ENCODE results near the gene CLIC1. TPM values are rescaled to one million over a fixed set of nuclear protein-coding genes. Genes with fewer than 3 reads are reported as not detected.
"Not testable (repeated sequence)": the region's sequence is repeated elsewhere in the genome, so short reads cannot be mapped to it uniquely, and the experiment has no call there.

The CLIC1 gene
- polyA plus RNA-seq, 12 donors: 100 to 194 (median 129) TPM; not detected in 1

DNA sequence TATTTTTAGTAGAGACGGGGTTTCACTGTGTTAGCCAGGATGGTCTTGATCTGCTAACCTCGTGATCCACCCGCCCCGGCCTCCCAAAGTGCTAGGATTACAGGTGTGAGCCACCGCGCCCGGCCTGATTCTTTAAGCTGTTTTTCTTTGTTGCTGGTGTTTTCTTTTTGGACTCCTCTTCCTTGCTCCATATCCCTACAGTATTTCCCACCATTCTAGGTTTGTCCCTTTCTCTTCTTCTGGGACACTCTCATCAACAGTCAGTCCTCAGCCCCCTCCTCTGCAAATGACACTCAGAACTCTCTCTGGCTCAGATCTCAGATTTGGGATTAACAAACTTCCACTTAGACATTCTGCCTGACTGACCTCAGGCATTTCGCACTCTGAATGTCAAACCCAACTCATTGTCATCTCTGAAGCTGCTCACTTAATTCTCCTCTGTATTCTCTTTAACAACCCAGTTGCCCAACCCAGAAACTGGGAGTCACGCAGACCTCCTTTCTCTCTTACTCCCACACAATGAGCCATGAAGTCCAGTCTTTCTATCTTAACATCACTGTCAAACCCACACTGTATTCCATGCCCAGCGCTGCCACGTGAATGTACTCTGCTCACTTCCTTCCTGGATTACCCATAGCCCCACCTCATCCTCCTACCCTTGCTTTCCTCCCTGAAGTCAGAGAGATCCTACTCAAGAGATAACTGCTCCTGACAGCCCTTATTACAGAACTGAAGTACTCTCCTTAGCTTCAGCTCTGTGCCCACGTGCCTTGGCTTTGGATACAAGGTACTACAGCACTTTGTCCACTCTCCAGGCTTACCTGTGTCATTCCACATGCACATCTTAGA is 10.6 kb downstream of the CLIC1 start:
- DNase-seq: no peak

DNA sequence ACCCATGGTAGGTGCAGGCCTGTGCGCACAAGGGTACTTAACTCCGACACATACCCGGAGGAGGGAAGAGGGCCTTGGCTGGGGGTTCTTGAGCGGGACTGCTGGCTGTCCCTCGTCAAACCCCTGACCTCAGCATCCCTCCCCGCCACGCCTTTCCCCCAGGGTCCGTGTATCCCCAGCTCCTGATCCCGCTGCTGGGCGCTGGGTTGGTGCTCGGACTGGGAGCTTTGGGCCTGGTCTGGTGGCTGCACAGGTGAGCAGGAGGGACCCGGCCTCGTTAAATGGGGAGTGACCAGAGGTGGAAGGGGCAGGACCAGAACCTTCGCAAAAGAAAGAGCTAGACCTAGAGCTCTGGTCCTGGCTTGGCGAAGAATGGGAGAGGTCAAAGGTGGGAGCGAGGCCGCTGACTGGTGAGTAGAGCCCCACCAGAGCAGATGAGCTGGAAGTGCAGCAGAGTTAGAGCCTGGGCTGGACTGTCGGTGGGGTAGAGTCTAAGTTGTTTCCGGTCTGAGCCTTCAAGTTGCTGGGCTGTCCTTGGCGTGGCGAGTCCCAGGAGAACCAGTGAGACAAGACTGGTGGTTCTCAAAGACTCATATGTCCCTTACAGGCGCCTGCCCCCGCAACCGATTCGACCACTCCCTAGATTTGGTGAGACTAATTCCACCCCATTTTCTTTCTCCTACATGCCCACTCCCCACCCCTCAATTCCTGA is 12.2 kb downstream of the CLIC1 start:
- no peak for DNase-seq

DNA sequence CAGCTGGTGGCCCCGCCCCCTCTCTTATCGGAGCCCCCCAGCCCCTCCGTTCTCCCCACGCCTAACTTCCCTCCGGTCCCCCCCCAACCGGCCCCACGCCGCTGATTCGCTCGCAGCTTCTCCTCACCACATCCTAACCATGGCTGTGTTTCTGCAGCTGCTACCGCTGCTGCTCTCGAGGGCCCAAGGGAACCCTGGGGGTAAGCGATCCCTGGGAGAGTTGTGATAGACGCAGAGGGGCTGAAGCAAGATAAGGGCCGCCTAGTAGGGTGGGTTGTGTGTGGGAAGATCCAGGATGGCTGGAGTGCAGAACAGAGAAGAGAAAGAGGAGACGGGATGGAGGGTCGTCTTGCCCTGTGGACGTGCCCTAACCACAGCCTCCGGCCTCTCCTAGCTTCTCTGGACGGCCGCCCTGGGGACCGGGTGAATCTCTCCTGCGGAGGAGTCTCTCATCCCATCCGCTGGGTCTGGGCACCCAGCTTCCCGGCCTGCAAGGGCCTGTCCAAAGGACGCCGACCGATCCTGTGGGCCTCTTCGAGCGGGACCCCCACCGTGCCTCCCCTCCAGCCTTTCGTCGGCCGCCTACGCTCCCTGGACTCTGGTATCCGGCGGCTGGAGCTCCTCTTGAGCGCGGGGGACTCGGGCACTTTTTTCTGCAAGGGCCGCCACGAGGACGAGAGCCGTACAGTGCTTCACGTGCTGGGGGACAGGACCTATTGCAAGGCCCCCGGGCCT is 12.9 kb downstream of the CLIC1 start, which contains the start of gene MPIG6B:
TSS of gene MPIG6B (plus strand) at position 129 of the 735 bp plus-strand sequence. CDS start at position 140, 11 bp downstream.
- no peak for DNase-seq

DNA sequence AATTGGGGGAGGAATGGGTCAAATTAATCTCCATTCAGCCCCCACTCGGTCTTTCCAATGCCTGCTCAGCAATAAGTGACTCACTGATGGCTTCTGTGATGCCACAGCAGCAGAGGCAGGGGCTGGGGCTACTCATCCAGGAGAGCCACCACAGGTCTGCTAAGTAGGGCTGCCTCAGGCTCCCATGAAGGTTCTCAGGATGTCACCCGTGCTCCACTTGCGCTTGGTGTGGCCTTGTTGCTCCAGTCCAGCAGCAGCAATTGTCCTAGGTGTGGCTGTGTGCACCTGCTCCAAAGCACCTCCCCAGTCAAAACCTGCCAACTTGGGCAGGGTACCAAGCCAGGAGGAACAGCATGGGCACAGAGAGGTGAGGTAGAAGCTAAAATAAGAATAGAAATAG is 14.2 kb downstream of the CLIC1 start:
- no peak for DNase-seq

DNA sequence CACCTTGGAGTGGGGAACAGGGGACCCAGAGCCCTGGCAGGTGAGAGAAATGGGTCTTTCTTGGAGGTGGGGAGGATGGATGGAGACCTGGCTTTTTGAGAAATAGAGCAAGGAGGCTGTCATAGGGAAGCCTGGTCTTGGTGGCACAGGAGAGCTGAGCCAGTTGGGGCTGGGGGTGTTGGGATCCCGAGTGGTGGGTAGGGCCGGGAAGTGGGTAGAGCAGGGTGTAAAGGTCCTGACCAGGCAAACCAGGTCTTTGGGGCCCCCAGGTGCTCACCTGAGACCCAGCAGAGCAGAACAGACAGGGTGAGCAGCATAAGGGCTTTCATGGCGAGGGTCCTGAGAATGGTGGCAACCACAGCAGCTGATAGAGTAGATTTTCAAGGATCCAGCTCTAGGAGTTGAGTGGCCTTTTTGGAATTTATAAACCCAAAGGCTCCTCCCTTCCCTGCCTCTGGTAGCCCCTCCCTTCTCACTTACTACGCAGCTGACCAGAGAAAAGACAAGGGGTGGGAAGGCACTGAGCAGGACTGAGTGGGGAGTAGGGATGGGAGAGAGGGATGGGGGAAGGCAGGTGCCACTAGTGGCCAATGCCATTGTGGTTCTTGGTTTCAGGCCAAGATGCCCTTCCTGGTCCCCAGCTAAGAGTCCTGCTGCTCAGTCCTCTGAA is 14.8 kb downstream of the CLIC1 start, which contains the start of gene LY6G6C:
TSS of gene LY6G6C (minus strand) at position 396 of the 670 bp plus-strand sequence. CDS start at position 329, 67 bp downstream.
- DNase-seq: no peak

DNA sequence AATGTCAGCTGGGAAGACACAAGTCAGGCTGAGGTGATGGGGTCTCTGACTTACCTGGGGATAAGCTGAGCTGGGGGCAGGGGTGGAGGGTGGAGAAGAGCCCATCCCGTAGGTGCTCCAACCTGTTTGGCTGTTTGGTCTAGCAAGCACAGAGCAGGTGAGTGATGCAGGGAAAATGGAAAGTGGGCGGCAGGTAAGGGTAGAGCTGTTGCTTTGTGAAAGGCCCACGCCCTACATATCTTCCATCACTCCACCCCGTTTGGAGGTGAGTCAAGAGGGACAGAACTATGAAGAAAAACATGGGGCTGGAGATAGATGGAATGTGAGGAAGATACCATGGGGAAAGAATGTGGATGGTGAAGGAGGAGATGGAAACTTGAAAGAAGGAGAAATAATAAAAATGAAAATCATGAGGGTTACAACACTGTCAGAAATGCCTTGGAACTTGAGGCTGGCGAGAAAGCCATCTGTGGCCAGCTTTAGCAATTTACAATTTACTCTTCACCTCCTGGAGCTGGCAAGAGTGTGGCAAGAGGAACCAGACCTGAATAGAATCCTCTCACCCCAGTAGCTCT is 16.0 kb downstream of the CLIC1 start:
- DNase-seq: no peak

DNA sequence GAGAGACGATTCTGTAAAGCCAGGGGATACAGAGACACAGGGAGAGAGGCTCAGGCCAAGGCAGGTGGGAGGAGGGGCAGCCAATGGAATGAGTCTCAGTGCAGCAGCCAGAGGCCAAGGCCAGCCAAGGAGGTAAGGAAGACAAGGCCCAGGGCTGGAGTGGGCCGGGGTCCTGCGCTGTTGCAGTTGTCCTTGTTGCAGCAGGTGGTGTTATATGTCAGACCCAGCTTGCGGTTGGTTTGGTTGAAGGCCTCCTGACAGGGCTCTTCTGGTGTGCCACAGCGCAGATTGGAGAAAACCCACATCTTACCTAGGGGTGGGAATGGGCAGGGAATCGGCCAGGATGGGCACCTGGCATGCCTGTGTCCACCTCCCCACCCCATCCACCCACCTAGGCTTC is 17.3 kb downstream of the CLIC1 start:
- DNase-seq: no peak

DNA sequence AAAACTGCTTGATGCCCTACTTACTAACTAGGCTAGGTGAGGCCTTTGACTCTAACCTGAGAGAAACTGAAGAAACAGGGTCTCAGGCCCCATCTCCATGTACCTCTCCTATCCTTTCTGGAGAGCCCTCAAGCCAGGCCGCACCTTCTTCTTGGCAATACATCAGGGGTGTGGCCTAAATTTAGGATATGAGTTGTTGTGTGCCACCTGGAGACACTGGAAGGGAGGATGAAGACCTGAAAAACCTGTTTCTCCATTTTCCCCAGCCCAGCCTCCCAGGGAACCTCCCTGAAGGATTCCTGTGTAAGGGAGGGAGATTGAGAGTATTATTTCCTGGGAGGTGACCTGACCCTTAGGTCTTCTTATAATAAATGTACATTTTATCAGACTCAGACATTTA is 18.1 kb downstream of the CLIC1 start:
- no peak for DNase-seq

DNA sequence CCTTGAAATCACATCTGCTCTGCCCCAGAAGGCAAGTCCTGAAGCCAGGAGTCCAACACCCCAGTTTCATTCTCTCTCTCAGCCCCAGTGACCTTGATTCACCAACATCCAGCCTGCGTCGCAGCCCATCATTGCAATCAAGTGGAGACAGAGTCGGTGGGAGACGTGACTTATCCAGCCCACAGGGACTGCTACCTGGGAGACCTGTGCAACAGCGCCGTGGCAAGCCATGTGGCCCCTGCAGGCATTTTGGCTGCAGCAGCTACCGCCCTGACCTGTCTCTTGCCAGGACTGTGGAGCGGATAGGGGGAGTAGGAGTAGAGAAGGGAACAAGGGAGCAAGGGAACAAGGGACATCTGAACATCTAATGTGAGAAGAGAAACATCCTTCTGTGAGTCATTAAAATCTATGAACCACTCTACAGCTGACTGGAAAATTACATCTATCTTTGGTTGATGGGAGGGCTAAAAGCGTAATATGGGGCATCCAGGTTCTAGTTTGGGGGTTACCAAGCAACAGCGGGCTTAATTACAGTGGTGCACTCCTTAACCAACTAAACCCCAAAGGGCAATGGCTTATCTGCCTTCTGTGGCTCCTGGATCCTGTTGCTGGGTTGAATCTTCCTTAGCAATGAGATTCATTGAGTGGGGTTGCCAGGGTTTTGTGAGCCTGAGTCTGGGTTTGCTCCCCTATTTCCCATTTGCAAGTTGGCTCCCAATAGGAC is 18.7 kb downstream of the CLIC1 start:
- no peak for DNase-seq

DNA sequence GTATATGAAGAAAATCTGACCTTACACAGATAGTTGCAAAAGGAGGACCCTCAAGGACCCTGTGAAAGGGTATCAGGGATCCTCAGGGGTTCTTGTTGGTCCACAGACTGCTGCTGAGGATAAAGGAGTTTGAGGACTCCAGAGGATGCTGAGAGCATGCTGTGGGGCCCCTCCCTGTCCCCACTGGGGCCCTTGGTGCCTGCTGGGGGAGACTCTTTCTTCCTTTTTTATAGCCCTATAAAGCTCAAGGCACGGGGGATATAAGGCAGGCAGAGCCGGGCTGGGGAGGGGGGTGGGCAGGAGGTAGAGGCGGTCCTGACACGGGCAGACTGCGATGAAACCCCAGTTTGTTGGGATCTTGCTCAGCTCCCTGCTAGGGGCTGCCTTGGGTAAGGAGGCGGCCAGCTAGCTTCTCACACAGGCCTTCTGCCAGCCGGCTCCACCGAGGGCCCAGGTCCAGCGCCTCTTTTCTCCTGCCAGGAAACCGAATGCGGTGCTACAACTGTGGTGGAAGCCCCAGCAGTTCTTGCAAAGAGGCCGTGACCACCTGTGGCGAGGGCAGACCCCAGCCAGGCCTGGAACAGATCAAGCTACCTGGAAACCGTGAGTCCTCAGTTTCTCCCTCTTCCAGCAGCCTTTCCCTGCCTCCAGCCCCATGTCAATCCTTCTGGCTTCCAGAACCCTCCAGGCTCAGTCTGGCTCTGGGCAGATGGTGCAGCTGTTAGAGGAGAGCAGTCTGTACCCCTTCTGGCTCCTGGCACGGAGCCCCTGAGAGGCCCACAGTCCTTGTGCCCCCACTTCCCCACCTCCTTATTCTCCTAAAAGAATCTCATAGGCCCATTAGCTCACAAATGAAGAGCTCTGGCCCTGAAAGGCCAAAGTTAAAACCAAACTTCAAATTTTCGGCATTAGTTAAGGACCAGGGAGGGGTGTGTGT is 21.0 kb downstream of the CLIC1 start, which contains the start of gene LY6G6D:
TSS of gene LY6G6D (plus strand) at position 327 of the 937 bp plus-strand sequence. CDS start at position 335, 8 bp downstream.
- DNase-seq: no peak

DNA sequence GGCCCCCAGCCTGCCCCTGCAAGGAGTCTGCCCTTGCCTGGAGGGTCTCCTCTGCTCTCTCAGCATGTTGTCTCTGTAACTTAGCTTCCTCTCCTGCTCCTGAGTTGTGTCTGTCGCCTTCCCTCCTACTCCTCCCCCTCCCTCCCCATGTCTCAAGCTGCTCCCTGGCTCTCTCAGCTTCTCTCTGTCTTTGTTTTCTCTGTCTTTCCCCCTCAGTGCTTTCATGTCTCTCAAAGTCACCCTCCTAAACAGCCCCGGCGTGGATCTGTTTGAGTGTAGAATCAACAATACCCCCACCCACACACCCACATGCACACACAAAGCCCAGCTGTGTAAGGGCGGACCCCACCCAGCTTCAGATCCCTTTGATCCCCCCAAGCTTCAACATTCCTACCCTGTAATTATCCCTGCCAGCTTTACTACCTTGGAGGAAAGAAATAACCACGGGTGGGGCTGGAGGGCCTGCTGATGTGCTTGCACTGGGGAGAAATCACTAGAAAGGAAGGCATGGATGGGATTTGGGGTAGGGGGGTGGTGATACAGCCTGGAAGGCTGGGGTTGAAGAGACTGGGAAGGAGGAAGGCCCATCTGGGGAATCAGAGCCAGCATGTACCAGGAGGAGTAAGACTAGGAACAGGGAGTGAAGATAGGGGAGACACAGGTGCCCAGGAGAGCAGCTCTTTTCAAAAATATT is 22.2 kb downstream of the CLIC1 start:
- no peak for DNase-seq

DNA sequence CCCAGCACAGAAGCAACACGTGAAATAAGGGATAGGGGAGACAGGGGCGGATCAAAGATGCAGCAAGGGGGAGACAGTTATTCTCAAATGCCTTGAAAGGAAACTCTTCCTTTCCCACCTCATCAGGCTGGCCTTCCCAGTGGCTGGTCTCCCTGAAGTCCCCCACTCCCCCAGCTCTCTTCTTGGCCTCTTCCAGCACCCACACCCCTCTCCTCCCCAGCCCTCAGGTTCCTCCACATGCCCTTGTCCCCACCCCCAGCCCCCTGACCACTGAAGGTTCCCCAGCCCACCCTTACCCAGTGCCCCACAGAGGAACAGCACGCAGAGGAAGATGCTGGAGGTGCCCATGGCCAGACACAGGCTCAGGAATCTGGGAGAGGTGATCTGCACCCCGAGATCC is 22.9 kb downstream of the CLIC1 start:
- DNase-seq: no peak

DNA sequence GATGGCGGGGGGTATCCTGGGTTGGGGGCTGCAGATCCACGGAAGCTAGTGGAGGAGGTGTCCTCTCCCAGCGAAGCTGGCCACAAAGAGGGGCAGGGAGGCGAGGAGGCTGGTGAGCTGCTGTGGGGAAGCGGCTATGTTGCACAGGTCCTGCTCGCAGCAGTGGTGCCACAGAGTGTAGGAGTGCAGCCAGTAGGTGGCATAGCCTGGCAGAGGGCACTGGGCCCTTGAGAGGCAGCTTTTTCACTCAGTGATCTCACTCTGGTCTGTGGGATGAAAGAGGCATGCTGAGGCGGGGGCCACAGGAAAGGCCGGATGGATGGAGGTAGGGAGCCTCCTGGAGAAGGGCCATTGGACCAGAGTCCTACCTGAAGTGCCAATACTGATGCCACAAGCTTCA is 24.0 kb downstream of the CLIC1 start:
- no peak for DNase-seq

DNA sequence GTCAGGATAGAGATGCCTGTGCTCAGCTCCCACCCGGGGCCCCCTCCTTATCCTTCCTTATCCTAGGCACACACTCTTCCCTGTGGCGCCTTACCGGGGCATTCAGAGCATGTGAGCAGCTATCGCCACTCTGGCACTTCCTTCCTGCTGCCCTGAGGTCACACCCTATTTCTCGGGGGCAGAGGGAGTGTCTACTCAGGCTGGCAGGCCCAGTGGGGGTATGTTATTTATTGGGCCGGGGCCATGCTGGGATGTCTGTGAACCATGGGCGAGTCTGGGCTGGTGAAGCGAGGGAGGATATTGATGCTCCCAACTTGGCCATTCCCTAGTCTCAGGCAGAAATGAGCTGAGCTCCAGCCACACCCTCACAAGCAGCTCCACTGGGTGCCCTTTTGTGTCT is 25.1 kb downstream of the CLIC1 start:
- DNase-seq: no peak

DNA sequence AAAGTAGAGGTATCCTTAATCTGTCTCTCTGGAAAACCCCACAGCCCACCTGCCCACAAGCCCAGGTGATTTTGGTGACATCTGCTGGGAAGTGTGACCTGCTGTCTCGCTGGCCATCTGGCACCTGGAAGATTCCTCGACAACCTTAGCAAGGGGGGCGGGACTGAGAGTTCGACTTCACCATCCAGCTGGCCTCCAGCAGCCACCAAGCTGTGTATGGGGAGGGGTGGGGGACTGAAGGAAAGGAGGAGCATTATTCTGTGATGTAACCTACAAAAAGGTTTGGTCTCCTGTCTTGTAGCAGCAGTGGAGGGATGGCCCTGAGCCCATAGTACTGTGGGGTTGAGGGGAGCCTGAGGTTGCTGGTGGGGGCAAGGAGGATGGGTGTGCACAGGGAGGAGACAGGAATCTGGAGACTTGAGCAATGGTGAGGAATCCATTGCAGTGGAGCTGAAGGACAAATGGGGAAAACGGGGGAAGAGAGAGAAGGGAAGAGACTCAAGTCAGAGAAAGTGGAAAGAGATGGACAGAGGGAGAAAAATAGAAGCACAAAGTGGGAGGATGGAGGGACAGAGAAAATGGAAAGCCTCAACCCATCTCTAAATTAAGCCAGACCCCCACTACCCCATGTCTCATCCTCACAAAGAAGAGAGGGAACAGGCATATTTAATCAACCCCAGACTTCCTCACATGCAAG is 25.7 kb downstream of the CLIC1 start:
- DNase-seq: no peak

DNA sequence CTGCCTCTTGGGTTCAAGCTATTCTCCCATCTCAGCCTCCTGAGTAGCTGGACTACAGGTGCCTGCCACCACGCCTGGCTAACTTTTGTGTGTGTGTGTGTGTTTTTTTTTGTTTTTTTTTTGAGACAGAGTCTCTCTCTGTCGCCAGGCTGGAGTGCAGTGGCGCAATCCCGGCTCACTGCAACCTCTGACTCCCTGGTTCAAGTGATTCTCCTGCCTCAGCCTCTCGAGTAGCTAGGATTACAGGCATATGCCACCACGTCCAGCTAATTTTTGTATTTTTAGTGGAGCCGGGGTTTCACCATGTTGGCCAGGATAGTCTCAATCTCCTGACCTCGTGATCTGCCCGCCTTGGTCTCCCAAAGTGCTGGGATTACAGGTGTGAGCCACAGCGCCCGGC is 27.2 kb downstream of the CLIC1 start:
- DNase-seq: not testable (repeated sequence)

DNA sequence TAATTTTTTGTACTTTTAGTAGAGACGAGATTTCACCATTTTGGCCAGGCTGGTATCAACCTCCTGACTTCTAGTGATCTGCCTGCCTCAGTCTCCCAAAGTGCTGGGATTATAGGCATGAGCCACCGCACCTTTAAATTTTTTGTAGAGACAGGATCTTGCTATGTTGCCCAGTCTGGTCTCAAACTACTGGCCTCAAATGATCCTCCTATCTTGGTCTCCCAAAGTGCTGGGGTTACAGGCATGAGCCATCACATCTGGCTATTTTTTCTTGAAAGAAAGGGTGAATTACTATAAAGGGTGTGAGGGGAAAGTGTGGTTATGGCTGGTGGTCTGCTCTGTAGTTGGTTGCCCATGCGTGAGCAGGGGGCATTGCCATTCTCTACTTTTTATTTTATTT is 28.1 kb downstream of the CLIC1 start:
- no peak for DNase-seq

DNA sequence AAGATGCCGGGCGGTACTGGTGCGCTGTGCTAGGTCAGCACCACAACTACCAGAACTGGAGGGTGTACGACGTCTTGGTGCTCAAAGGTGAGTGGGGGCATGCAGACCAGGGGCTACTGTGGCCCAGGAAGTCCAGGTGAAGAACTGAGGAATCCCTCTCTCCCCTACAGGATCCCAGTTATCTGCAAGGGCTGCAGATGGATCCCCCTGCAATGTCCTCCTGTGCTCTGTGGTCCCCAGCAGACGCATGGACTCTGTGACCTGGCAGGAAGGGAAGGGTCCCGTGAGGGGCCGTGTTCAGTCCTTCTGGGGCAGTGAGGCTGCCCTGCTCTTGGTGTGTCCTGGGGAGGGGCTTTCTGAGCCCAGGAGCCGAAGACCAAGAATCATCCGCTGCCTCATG is 28.6 kb downstream of the CLIC1 start:
- DNase-seq: no peak

Data from muscle of arm (tissue), 12 donors.